Measurements from ENCODE around the gene ZNF669.

DNA sequence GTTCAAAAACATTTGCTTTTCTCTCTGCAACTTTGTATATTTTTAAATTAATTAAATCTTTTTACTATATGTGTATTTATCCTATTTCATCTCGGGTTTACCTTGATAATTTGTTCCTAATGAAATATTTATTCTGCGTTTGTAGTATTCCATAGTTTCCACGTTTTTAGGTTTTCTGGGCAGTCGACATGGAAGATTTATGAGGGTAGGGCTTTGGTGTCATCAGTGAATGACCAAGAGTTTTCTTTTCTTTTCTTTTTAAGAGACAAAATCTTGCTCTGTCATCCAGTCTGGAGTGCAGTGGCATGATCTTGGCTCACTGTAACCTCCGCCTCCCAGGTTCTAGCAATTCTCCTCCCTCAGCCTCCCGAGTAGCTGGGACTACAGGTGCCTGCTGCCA is 17.2 kb upstream of the ZNF669 start:
- TF ChIP-seq, protein P1, sequence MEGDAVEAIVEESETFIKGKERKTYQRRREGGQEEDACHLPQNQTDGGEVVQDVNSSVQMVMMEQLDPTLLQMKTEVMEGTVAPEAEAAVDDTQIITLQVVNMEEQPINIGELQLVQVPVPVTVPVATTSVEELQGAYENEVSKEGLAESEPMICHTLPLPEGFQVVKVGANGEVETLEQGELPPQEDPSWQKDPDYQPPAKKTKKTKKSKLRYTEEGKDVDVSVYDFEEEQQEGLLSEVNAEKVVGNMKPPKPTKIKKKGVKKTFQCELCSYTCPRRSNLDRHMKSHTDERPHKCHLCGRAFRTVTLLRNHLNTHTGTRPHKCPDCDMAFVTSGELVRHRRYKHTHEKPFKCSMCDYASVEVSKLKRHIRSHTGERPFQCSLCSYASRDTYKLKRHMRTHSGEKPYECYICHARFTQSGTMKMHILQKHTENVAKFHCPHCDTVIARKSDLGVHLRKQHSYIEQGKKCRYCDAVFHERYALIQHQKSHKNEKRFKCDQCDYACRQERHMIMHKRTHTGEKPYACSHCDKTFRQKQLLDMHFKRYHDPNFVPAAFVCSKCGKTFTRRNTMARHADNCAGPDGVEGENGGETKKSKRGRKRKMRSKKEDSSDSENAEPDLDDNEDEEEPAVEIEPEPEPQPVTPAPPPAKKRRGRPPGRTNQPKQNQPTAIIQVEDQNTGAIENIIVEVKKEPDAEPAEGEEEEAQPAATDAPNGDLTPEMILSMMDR (IDR thresholded peaks at IDR 0.05; ENCODE audit: low read length) = no peak
- TF ChIP-seq EZH2phosphoT487 (IDR thresholded peaks at IDR 0.05; ENCODE audit: low read length) = no peak
